ENCODE measurements around the gene NDUFA7.
"Not testable (repeated sequence)": the region's sequence is repeated elsewhere in the genome, so short reads cannot be mapped to it uniquely, and the experiment has no call there.

NDUFA7 gene

GRCh38 chr19:8341504-8341903, 20.3 kb upstream of the NDUFA7 start:
- DNase-seq: not testable (repeated sequence)

DNA sequence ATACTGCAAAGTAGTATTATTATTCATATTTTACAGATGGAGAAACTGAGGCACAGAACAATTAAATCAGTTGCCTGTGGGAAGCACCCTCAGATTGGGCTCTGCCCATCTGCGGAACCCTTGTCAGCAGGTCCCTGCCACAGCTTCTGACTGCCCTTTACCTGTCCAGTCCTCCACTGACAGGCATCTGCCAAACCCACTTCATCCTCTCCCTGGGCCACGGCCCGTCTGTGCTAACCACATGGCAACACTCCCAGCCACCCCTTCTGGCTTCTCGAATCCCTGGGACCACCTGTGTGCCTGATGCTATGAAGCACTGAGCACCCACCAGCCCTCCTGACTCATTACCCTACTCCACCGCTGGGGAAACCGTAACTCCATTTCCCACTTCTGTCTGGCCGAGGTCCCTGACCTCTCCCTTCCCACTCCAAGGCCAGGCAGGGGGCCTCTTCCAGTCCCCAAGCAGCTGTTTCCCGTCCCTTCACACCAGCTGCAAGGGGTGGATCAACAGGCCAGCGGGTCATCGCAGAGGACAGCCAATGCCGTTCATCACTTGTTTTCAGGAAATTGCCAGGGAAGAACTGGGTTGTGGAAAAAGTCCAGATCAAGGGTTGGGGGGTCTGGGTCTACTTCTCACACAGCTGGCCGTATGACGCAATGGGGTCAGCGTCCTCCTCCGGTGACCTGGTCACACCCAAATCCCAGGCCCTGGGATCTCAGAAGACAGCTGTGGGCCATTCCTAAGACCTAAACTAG, 19.3 kb upstream of the NDUFA7 start:
- no peak for DNase-seq

DNA sequence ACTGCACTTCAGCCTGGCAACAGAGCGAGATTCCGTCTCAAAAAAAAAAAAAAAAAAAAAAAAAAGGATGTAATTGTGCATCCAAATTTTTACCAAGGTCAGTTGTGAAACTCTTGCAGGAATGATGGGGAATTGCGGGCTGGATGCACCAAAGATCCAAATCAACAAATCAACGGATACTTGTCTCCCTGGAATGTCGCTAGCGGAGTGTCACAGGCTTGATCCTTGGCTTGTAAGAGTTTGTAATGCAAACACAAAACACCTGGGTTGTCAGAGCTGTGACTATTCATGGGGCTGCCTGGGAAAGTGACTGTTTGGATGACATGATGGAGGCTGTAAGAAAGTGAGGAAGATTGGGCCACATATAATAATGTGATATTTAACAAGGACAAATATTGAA, 17.7 kb upstream of the NDUFA7 start:
- DNase-seq: no peak

DNA sequence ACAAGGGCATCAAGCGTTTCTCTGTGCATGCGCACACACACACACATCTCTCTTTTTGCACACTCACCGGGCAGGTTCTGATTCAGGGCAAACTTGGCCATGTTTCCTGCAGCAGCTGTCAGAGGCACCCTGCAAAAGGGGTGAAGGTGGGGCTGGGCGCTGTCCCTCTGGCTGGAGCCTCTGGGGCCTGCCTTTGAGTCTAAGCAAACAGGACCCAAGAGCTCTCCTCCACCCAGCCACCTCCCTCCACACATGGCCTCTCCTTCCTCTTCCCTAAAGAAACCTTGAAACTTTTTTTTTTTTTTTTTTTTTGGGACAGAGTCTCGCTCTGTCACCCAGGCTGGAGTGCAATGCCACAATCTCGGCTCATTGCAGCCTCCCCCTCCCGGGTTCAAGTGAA, 16.6 kb upstream of the NDUFA7 start:
- DNase-seq: no peak

DNA sequence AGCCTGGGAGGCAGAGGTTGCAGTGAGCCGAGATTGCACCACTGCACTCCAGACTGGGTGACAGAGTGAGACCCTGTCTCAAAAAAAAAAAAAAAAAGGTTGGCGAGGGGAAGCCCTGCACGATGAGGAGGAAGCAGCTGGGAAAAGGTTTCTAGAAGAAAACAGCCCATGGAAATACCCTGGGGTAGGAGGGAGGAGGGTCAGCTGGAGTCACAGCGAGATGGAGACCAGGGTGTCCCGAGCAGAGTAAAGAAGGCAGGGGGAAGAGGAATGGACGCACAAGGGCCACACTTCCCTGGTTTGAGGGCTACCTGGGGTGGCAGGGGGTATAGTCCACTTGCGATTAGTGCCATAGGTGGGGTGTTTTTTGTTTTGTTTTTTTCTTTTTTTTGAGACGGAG, 15.5 kb upstream of the NDUFA7 start:
- DNase-seq: no peak

GRCh38 chr19:8336072-8336569, 14.9 kb upstream of the NDUFA7 start:
- DNase-seq: no peak

GRCh38 chr19:8335343-8336071, 14.3 kb upstream of the NDUFA7 start:
- peak; percentile 29 for DNase-seq

- DNase-seq: peak; percentile 35
These were observed 13.5 kb upstream of the NDUFA7 start for GRCh38 chr19:8334458-8335342.

GRCh38 chr19:8333767-8334457, 12.7 kb upstream of the NDUFA7 start:
- no peak for DNase-seq

DNA sequence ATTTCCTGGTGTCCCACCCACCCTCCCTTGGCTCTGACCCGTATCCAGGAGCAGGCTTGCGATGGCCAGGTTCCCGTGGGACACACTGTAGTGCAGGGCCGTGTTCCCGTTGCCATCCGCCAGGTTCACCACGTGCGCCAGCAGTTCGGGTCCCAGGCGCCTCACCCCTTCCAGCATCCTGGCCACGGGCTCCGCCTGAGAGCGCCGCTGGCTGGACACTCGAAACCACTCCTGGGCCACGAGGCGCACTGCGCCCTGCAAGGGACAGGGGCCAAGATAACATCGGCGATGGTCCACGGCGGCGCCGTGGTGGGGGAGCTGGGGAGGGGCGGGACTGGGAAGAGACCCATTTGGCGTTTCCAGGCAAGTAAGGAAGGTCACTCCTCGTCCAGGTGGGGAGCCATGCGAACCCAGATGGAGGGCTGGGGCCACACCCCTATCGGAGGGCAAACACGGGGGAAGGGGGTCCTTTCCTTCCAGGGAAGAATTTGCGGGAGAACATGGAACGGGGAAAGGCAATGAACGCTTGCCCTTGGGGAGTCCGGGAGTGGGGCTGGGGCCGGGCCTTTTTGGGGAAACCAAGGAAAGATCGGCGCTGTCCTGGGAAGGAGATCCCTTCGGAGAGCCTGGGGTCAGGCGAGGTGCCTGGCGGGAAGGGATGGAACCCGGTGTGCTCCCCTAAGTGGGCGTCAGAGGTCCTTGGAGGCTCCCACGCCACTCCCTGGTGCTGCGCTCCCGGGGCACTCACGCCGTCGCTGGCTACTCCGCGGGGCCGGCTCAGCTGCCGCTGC, 12.0 kb upstream of the NDUFA7 start:
- no peak for DNase-seq

DNA sequence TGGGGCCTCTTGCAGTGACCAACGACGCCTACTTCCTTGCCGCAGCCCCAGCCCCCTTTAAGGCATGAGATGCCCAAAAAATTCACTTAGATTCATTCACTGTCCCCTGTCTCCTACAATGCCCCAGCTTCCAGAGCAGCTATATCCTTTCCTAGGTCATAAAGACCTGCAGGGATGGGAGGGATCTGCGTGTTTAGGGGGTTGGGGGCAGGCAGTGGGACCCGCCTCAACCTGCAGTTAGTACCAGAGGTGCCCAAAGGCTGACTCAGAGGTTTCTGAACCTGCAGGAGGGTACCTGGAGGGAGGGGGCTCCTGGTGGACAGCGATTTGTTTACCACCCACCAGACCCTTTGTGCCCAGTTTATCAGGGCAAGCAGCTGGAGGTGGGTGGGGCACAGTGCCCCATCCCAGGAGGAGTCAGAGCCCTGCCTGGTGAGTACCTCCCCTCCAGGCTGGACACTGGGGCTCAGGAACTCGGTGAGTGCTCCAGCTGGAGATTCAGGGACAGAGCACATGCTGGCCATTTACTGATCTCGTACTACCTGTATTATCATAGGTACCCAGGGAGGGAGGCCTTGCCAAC, 10.2 kb upstream of the NDUFA7 start:
- no peak for DNase-seq

DNA sequence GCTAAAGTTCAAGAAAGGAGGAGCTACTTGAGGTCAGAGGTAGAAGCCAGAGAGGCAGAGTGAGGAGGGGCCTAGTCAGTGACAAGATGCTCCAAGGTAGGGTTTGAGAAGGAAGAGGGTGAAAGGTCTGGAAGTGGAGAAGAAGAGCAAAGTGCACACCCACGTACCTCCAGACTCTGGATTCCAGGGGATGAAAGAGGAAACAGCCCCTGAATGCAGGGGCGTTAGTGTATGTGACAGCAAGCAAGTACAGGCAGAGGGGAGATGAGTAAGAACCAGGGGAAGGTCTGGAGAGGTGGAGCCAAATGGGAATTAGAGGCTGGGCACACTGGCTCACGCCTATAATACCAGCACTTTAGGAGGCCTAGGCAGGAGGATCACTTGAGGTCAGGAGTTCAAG, 8.8 kb upstream of the NDUFA7 start:
- no peak for DNase-seq

- no peak for DNase-seq
These were observed 4.3 kb upstream of the NDUFA7 start for GRCh38 chr19:8325454-8325853.

GRCh38 chr19:8324186-8325050, 3.2 kb upstream of the NDUFA7 start:
- peak; percentile 22 for DNase-seq

DNA sequence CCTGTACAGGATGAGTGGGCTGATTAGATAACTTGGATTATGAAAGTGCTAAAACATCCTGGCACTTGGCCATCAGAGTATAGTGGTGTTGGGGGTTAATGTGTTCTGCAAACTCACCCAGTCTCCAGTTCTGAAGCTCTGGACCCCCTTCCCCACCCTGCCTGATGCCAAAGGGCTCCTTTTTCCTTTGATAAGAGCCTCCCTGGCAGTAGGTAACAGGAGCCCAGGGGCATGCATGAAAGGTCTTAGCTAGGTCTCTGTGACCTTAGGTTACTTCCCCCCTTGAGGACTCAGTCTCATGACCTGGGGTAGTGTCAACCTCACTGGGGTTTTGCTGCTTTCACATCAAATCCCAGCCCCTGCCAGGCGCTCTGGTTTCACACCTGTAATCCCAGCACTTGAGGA, 2.6 kb upstream of the NDUFA7 start:
- peak; percentile 21 for DNase-seq

- DNase-seq: no peak
These were observed 1.4 kb upstream of the NDUFA7 start for GRCh38 chr19:8322638-8322997.

DNA sequence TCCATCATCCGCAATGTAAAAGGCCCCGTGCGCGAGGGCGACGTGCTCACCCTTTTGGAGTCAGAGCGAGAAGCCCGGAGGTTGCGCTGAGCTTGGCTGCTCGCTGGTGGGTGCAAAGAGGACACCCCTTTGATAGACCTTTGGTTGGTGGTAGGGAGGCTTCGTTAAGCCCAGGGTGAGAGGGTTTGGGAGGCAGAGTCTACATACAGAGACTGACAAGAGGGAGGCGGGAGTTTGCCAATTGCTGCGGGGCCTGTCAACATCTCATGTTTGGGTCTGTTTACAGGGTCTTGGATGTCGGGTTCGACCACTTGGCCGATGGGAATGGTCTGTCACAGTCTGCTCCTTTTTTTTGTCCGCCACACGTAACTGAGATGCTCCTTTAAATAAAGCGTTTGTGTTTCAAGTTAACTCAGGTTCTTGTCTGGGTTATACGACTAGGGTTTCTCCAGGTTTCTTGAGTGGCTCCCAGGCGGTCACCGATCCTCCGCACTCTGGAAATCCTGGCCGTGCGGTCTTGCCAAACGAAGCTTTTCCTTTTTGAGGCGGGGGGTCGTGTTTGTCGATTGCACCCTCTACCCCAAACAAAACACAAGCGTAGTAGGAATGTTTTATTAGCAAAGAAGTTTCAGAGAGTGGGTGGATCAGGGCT, 937 bp upstream of the NDUFA7 start:
- DNase-seq: no peak

DNA sequence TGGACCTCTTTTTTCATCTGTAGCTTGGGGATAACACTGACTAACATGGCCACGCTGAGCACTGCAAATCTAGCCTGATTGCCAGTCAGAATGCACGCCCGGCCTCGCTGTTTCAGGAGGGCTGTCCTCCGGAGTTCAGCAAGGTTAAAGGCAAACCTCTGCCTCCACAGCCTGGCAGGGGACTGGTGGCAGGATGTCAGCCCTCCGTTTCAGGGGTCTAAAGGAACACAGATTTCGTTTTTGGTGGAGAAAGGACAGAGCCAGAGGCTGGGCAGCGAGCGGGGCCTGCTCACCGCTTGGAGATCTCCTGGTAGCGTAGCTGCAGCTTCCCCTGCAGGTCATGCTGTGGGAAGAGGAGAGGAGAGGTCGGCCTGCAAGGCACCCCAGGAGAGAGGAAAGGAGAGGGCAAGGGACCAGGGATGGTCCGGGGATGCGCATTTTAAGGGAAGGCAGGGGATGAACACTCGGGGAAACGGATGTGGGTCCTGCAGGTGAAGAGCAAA, 560 bp downstream of the NDUFA7 start:
- DNase-seq: peak; percentile 12

- no peak for DNase-seq
These were observed 1.2 kb downstream of the NDUFA7 start for GRCh38 chr19:8319807-8320520.

All from activated CD4-positive, alpha-beta T cell treated with anti-CD3 and anti-CD28 coated beads, Interleukin-2, amount 50 U/mL, for 16 hours (primary cell).